GM12878 (cell line): ENCODE results near the gene MRPS9. TPM values are rescaled to one million over a fixed set of nuclear protein-coding genes. Genes with fewer than 3 reads are reported as not detected.

Source experiments
- ATAC-seq: fragments of 200-7000 bp; cut with Tn5 transposase; 3 replicates; pipeline ENCODE4 v1.9.1; 2020; ENCODE audit warnings: mild to moderate bottlenecking, moderate library complexity
- BruUV-seq: library from RNA; stranded (reverse); fragments of 400-500 nt; replicated peaks from 2 replicates; lab custom pipeline; 2021; lab: Mats Ljungman, UMichigan
- CTCF ChIA-PET: fragments of 300-600 bp; sonication (Branson Sonifier 250); formaldehyde crosslinking; extraction: SDS; loops from one replicate; lab custom pipeline; 2021; ENCODE audit warnings: inconsistent platforms; lab: Yijun Ruan, JAX
- POLR2A ChIA-PET: fragments of 350-600 bp; formaldehyde crosslinking; extraction: SDS; loops from one replicate; lab custom pipeline; 2021; ENCODE audit warnings: inconsistent platforms; lab: Charles Lee
- RAD21 ChIA-PET: fragments of 300-600 bp; sonication (Branson Sonifier 250); formaldehyde crosslinking; loops from one replicate; lab custom pipeline; 2023; ENCODE audit warnings: antibody characterized with exemption; ENCODE audit not compliant: unreplicated experiment; lab: Charles Lee
- SMC1A ChIA-PET: fragments of 300-600 bp; sonication (Branson Sonifier 250); formaldehyde crosslinking; loops from one replicate; lab custom pipeline; 2023; ENCODE audit not compliant: unreplicated experiment, uncharacterized antibody; lab: Charles Lee
- DNase-seq: peaks from one replicate; pipeline ENCODE4 v3.0.0-alpha.2; 2011; ENCODE audit warnings: low read depth, low spot score
- FAIRE-seq: peaks from 3 replicates; lab custom pipeline; 2011; peaks lifted over from hg19 to GRCh38; lab: Jason Lieb, UNC
- H2AFZ ChIP-seq: 2 replicates; pipeline ENCODE4 v1.6.0; 2011; ENCODE audit warnings: low read depth, low read length, control low read depth; ENCODE audit not compliant: control insufficient read depth
- H3K27ac ChIP-seq: 2 replicates; pipeline ENCODE4 v1.5.1; 2011; ENCODE audit warnings: control low read depth; ENCODE audit not compliant: control insufficient read depth, insufficient read depth
- H3K27me3 ChIP-seq, 2 experiments: replicated peaks in 1 of 2; 2 replicates each; pipeline versions ENCODE4 v1.6.0 to v1.6.1; 2011; ENCODE audit warnings: low read length in 1 of 2; ENCODE audit not compliant: control insufficient read depth in 2 of 2, insufficient read depth in 2 of 2
- H3K36me3 ChIP-seq, 2 experiments: 2 replicates each; pipeline ENCODE4 v1.5.1; 2011; ENCODE audit warnings: low read length in 1 of 2; ENCODE audit not compliant: control insufficient read depth in 2 of 2, insufficient read depth in 2 of 2
- H3K4me1 ChIP-seq: 2 replicates; pipeline ENCODE4 v1.6.1; 2011; ENCODE audit warnings: mild to moderate bottlenecking, low read length, moderate library complexity, mixed read lengths; ENCODE audit not compliant: control insufficient read depth, insufficient read depth
- H3K4me2 ChIP-seq: 2 replicates; pipeline ENCODE4 v1.6.0; 2011; ENCODE audit warnings: control low read depth; ENCODE audit not compliant: control insufficient read depth, insufficient read depth
- H3K4me3 ChIP-seq: fragments of 200-600 bp; sonication (generic); 2 replicates; pipeline ENCODE4 v1.5.1; 2016
- H3K79me2 ChIP-seq: 2 replicates; pipeline ENCODE4 v1.6.0; 2011; ENCODE audit warnings: low read length; ENCODE audit not compliant: control insufficient read depth, insufficient read depth
- H3K9ac ChIP-seq: 2 replicates; pipeline ENCODE4 v1.8.0; 2011; ENCODE audit warnings: low read length, control low read depth, mixed read lengths; ENCODE audit not compliant: control insufficient read depth, insufficient read depth
- H3K9me3 ChIP-seq: replicated peaks from 3 replicates; pipeline ENCODE4 v1.5.1; 2011; ENCODE audit warnings: mild to moderate bottlenecking, low read length; ENCODE audit not compliant: control insufficient read depth, insufficient read depth
- H4K20me1 ChIP-seq: 2 replicates; pipeline ENCODE4 v1.6.0; 2011; ENCODE audit not compliant: control insufficient read depth, insufficient read depth
- MYB ChIP-seq: fragments of 150-350 bp; IDR thresholded peaks from 2 replicates; pipeline ENCODE4 v1.6.1; 2014; ENCODE audit warnings: mild to moderate bottlenecking, low read depth, low read length, borderline replicate concordance
- NR2C1 ChIP-seq: fragments of 450-650 bp; IDR thresholded peaks from 2 replicates; pipeline ENCODE4 v1.6.1; 2017; ENCODE audit warnings: antibody characterized with exemption, mild to moderate bottlenecking, moderate library complexity
- POU2F2 ChIP-seq: IDR thresholded peaks from 3 replicates; pipeline ENCODE4 v1.6.1; 2011; ENCODE audit warnings: low read depth, mild to moderate bottlenecking, low read length, borderline replicate concordance
- STAT1 ChIP-seq: fragments of 450-650 bp; conservative IDR thresholded peaks from 2 replicates; pipeline ENCODE4 v1.6.1; 2014; ENCODE audit warnings: antibody characterized with exemption, mild to moderate bottlenecking
- TCF3 ChIP-seq: IDR thresholded peaks from 2 replicates; pipeline ENCODE4 v1.6.1; 2012; ENCODE audit warnings: low read depth, mild to moderate bottlenecking, low read length, borderline replicate concordance; ENCODE audit not compliant: insufficient read depth
- WGBS: methylation state at CpG from one replicate; pipeline ENCODE4 v1.1.6; 2016; ENCODE audit warnings: low lambda C conversion rate; ENCODE audit not compliant: insufficient replicate concordance, insufficient coverage; ENCODE audit errors: missing lambda C conversion rate; 5-methylcytosine and 5-hydroxymethylcytosine counted together
- in situ Hi-C: fragments of 300-500 bp; cut with MboI; formaldehyde crosslinking; loops from 9 replicates; pipeline ENCODE4 v1.14.3; 2018; ENCODE audit warnings: mixed read lengths
- intact Hi-C: fragments of 100-400 bp; cut with micrococcal nuclease; formaldehyde crosslinking; loops from one replicate; pipeline ENCODE4 v1.14.2; 2022; ENCODE audit not compliant: unreplicated experiment
- polyA plus RNA-seq, 11 experiments: library from polyadenylated mRNA; depleted of rRNA in 4 of 11; unstranded in 6 of 11; stranded (reverse) in 5 of 11; fragments of >200 nt; fragmentation: Nextera tagmentation in 4 of 11; fragmentation: Illumina TruSeq in 1 of 11; extraction: Ambion mirVana in 4 of 11; extraction: Trizol in 1 of 11; gene quantifications; 1 replicate in 1 of 11; 2 replicates in 10 of 11; pipeline versions ENCODE4 v1.2.1 to v1.2.3, GENCODE V29; 2011 to 2016; ENCODE audit warnings: inconsistent platforms in 2 of 11, missing spikeins in 2 of 11, low read depth in 1 of 11
- total RNA-seq, 4 experiments: library from RNA; depleted of rRNA in 3 of 4; stranded (reverse); fragments of >200 nt in 3 of 4; fragmentation: Illumina TruSeq in 1 of 4; extraction: Trizol in 1 of 4; gene quantifications; 2 replicates each; pipeline versions ENCODE4 v1.2.1 to v1.2.3, GENCODE V29; 2013 to 2021
- TF ChIP-seq, protein P1 (sequence below): fragments of 450-650 bp; IDR thresholded peaks from 2 replicates; pipeline ENCODE4 v1.6.1; 2017; ENCODE audit warnings: antibody characterized with exemption, mild to moderate bottlenecking, moderate library complexity
- TF ChIP-seq, protein P2 (sequence below): fragments of 450-650 bp; formaldehyde crosslinking; IDR thresholded peaks from 2 replicates; pipeline ENCODE4 v1.5.0; 2022; ENCODE audit warnings: mild to moderate bottlenecking, missing genetic modification characterization

MRPS9 gene
- total and polyA plus RNA-seq, 10 of the 15 experiments (the other 5 are each of a cell fraction or from before 2014, with no cell fraction given), result 39.1 to 111 (median 63.4) TPM

DNA sequence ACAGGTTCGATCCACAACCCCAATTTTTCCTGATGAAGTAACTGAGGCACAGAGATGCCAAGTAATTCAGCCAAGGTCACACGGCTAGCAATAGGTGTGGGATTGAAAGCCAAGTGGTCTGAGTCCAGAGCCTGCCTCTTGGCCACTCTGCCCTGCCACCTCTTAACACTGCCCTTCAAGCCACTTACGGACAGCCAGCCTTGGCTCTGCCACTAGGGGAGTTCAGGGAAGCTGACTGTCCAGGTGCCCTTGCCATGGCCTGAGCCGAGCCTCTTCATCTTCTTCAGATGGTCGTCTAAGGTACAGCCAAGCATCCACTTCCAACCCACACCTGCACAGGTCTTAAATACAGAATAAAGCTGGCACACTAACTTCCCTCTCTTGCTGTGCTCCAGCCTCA lies 104.4 kb downstream of the MRPS9 start:
- no peak for DNase-seq
- in situ Hi-C loops (no loop called here), intact Hi-C loops (no loop called here)
- Histone ChIP-seq H3K79me2 (no peaks in the 10 kb centered on the region), H3K27ac (no peak overlapping the region), H3K9ac (no peak overlapping the region), H3K27me3 (peaks cover 0 to 5% of the 10 kb centered on the region in 2 experiments; a peak in 2 of 4 replicates), H3K4me1 (0 out of 2 replicates have a peak, but pooled peaks cover 3% of the 10 kb centered on the region), H3K9me3 (no peaks in the 10 kb centered on the region), H3K4me3 (no peak overlapping the region), H4K20me1 (no peaks in the 10 kb centered on the region), H3K4me2 (no peak overlapping the region), H3K36me3 (no peaks in the 10 kb centered on the region), H2AFZ (no peak overlapping the region)
- ChIA-PET SMC1A (no interaction called here), RAD21 (no interaction called here), POLR2A (no interaction called here), CTCF (interaction anchor here (1.2 kb wide), 1 partner anchor 27 kb away, joined by 4 read pairs; no protein-coding TSS in a partner anchor)
- WGBS, result 42% methylated on average over 5 of the region's 5 CpGs
- no peak for FAIRE-seq
- TF ChIP-seq NR2C1, result no peak
- TF ChIP-seq MYB, result no peak
- TF ChIP-seq, protein P1, sequence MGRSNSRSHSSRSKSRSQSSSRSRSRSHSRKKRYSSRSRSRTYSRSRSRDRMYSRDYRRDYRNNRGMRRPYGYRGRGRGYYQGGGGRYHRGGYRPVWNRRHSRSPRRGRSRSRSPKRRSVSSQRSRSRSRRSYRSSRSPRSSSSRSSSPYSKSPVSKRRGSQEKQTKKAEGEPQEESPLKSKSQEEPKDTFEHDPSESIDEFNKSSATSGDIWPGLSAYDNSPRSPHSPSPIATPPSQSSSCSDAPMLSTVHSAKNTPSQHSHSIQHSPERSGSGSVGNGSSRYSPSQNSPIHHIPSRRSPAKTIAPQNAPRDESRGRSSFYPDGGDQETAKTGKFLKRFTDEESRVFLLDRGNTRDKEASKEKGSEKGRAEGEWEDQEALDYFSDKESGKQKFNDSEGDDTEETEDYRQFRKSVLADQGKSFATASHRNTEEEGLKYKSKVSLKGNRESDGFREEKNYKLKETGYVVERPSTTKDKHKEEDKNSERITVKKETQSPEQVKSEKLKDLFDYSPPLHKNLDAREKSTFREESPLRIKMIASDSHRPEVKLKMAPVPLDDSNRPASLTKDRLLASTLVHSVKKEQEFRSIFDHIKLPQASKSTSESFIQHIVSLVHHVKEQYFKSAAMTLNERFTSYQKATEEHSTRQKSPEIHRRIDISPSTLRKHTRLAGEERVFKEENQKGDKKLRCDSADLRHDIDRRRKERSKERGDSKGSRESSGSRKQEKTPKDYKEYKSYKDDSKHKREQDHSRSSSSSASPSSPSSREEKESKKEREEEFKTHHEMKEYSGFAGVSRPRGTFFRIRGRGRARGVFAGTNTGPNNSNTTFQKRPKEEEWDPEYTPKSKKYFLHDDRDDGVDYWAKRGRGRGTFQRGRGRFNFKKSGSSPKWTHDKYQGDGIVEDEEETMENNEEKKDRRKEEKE, result no peak
- no peak for TF ChIP-seq TCF3
- no peak for TF ChIP-seq POU2F2
- TF ChIP-seq, protein P2, sequence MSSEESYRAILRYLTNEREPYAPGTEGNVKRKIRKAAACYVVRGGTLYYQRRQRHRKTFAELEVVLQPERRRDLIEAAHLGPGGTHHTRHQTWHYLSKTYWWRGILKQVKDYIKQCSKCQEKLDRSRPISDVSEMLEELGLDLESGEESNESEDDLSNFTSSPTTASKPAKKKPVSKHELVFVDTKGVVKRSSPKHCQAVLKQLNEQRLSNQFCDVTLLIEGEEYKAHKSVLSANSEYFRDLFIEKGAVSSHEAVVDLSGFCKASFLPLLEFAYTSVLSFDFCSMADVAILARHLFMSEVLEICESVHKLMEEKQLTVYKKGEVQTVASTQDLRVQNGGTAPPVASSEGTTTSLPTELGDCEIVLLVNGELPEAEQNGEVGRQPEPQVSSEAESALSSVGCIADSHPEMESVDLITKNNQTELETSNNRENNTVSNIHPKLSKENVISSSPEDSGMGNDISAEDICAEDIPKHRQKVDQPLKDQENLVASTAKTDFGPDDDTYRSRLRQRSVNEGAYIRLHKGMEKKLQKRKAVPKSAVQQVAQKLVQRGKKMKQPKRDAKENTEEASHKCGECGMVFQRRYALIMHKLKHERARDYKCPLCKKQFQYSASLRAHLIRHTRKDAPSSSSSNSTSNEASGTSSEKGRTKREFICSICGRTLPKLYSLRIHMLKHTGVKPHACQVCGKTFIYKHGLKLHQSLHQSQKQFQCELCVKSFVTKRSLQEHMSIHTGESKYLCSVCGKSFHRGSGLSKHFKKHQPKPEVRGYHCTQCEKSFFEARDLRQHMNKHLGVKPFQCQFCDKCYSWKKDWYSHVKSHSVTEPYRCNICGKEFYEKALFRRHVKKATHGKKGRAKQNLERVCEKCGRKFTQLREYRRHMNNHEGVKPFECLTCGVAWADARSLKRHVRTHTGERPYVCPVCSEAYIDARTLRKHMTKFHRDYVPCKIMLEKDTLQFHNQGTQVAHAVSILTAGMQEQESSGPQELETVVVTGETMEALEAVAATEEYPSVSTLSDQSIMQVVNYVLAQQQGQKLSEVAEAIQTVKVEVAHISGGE (CRISPR knock-in tag), result no peak
- no peak for TF ChIP-seq STAT1
- ATAC-seq, result no peak
- BruUV-seq, result no TSS peak
